Thyroid gland (tissue), 4 donors: ENCODE results near the gene ASCL5. TPM values are rescaled to one million over a fixed set of nuclear protein-coding genes. Genes with fewer than 3 reads are reported as not detected.

Experiments used
- DNase-seq, 2 donors: peaks; one replicate each; pipeline ENCODE4 v3.0.0-alpha.2; 2019
- H3K27ac ChIP-seq, 3 donors: fragments of 200-600 bp; sonication (generic); 1 replicate in 2 of 3; 2 replicates in 1 of 3; pipeline ENCODE4 v1.5.1; 2016 to 2019; ENCODE audit warnings: mild to moderate bottlenecking in 1 of 3, moderate library complexity in 1 of 3
- H3K27me3 ChIP-seq: fragments of 200-600 bp; sonication (generic); one replicate; pipeline ENCODE4 v1.5.1; 2019
- H3K36me3 ChIP-seq, 2 donors: fragments of 200-600 bp; sonication (generic); one replicate each; pipeline ENCODE4 v1.5.1; 2016 to 2019
- H3K4me1 ChIP-seq, 2 donors: fragments of 200-600 bp; sonication (generic); one replicate each; pipeline ENCODE4 v1.5.1; 2017 to 2019
- H3K4me3 ChIP-seq, 3 donors: fragments of 200-600 bp; sonication (generic); replicated peaks in 1 of 3; 1 replicate in 2 of 3; 2 replicates in 1 of 3; pipeline ENCODE4 v1.5.1; 2016; ENCODE audit warnings: mild to moderate bottlenecking in 1 of 3
- H3K9me3 ChIP-seq: fragments of 200-600 bp; sonication (generic); one replicate; pipeline ENCODE4 v1.5.1; 2017
- CTCF ChIP-seq, 6 experiments: fragments of 200-600 bp in 3 of 6; fragments of 450-650 bp in 3 of 6; sonication (generic) in 3 of 6; IDR thresholded peaks; one replicate each; pipeline ENCODE4 v1.5.1; 2016 to 2019; ENCODE audit warnings: antibody characterized with exemption in 6 of 6, mild to moderate bottlenecking in 2 of 6, inconsistent platforms in 1 of 6, moderate library complexity in 1 of 6
- POLR2A ChIP-seq, 2 donors: fragments of 450-650 bp; IDR thresholded peaks; one replicate each; pipeline ENCODE4 v1.6.1; 2017; ENCODE audit warnings: antibody characterized with exemption in 2 of 2, mild to moderate bottlenecking in 2 of 2, moderate library complexity in 1 of 2
- WGBS, 2 donors: methylation state at CpG; one replicate each; pipeline ENCODE4 v1.1.5; 2017; 5-methylcytosine and 5-hydroxymethylcytosine counted together
- intact Hi-C: fragments of 100-400 bp; cut with DNase I; formaldehyde crosslinking; loops from one replicate; pipeline ENCODE4 v1.15.1; 2023
- total RNA-seq, 4 donors: library from RNA; depleted of rRNA; stranded (reverse); fragments of >200 nt; gene quantifications; one replicate each; pipeline ENCODE4 v1.2.3, GENCODE V29; 2016

ASCL5 gene
- total RNA-seq, 4 donors from 2014 or later, result not detected

GRCh38 chr1:201077116-201077515 is 49.9 kb downstream of the ASCL5 start:
- 78% methylated on average over 7 of the region's 7 CpGs for WGBS, 2 donors
- no peak overlapping the region for H3K27ac ChIP-seq
- H3K9me3 ChIP-seq, result no peaks in the 10 kb centered on the region
- no peak overlapping the region for H3K4me3 ChIP-seq
- intact Hi-C loops, result no loop called here
- no peaks in the 10 kb centered on the region for H3K36me3 ChIP-seq
- TF ChIP-seq POLR2A (IDR thresholded peaks at IDR 0.05) (no peak), CTCF (IDR thresholded peaks at IDR 0.05) (no peak)
- H3K4me1 ChIP-seq, result no peaks in the 10 kb centered on the region
- no peaks in the 10 kb centered on the region for H3K27me3 ChIP-seq
- DNase-seq, result no peak

GRCh38 chr1:201076092-201076491 is 50.9 kb downstream of the ASCL5 start:
- Histone ChIP-seq H3K4me1 (no peaks in the 10 kb centered on the region), H3K27me3 (no peaks in the 10 kb centered on the region), H3K4me3 (no peak overlapping the region), H3K36me3 (no peaks in the 10 kb centered on the region), H3K9me3 (no peaks in the 10 kb centered on the region), H3K27ac (no peak overlapping the region)
- no peak for TF ChIP-seq POLR2A (IDR thresholded peaks at IDR 0.05)
- TF ChIP-seq CTCF (IDR thresholded peaks at IDR 0.05), result no peak
- intact Hi-C loops, result no loop called here
- no peak for DNase-seq
- 75 to 85% methylated on average over 7 of the region's 7 CpGs for WGBS, 2 donors

GRCh38 chr1:201074018-201074417 is 53.0 kb downstream of the ASCL5 start:
- WGBS, 2 donors, result 74 to 75% methylated on average over 4 to 5 of the region's 5 CpGs
- Histone ChIP-seq H3K4me1 (no peaks in the 10 kb centered on the region), H3K36me3 (no peaks in the 10 kb centered on the region), H3K27me3 (no peaks in the 10 kb centered on the region), H3K27ac (no peak overlapping the region), H3K4me3 (no peak overlapping the region), H3K9me3 (no peaks in the 10 kb centered on the region)
- intact Hi-C loops, result no loop called here
- no peak for DNase-seq
- no peak for TF ChIP-seq CTCF (IDR thresholded peaks at IDR 0.05)
- TF ChIP-seq POLR2A (IDR thresholded peaks at IDR 0.05), result no peak

- Histone ChIP-seq H3K4me3 (no peak overlapping the region), H3K4me1 (no peaks in the 10 kb centered on the region), H3K36me3 (no peaks in the 10 kb centered on the region), H3K9me3 (no peaks in the 10 kb centered on the region), H3K27me3 (no peaks in the 10 kb centered on the region), H3K27ac (no peak overlapping the region)
- WGBS, 2 donors, result 62 to 77% methylated on average over 6 of the region's 6 CpGs
- no peak for DNase-seq
- intact Hi-C loops, result no loop called here
- no peak for TF ChIP-seq CTCF (IDR thresholded peaks at IDR 0.05)
- TF ChIP-seq POLR2A (IDR thresholded peaks at IDR 0.05), result no peak
Measured at GRCh38 chr1:201072922-201073321, 54.1 kb downstream of the ASCL5 start.

GRCh38 chr1:201072149-201072548 is 54.8 kb downstream of the ASCL5 start:
- no peak overlapping the region for H3K4me3 ChIP-seq
- DNase-seq, result no peak
- WGBS, 2 donors, result 80 to 86% methylated on average over 5 of the region's 5 CpGs
- no peaks in the 10 kb centered on the region for H3K4me1 ChIP-seq
- H3K27me3 ChIP-seq, result no peaks in the 10 kb centered on the region
- H3K27ac ChIP-seq, result no peak overlapping the region
- TF ChIP-seq POLR2A (IDR thresholded peaks at IDR 0.05) (no peak), CTCF (IDR thresholded peaks at IDR 0.05) (no peak)
- intact Hi-C loops, result no loop called here
- H3K36me3 ChIP-seq, result no peaks in the 10 kb centered on the region
- no peaks in the 10 kb centered on the region for H3K9me3 ChIP-seq
